ENCODE results near the gene PKMYT1. TPM values are rescaled to one million over a fixed set of nuclear protein-coding genes. Genes with fewer than 3 reads are reported as not detected.

The PKMYT1 gene
- total and polyA plus RNA-seq, 2 donors (not counting 1 experiment from before 2014, with no cell fraction given) = 1.2 to 2.7 TPM

DNA sequence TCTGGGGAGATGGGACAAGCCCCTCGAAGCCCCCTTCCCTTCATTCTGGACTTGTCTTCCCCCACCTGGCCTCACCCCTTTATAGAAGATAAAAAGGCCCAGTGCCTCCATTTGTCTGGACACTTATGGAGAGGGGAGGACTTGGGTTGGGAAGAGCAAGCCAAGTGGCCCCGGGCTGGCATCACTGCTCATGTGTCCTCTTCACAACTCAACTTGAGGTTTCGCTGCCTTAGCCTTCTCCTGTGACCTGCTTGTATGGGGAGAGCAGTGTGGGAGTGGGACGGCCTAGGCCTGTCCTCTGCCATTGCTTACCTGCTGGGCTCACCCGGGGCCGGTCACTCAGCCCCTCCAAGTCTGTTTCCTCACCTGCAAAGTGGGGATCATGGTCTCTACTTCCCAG, 9.7 kb downstream of the PKMYT1 start:
- H2AFZ ChIP-seq (ENCODE audit: low read length) = no peak overlapping the region
- H3K4me3 ChIP-seq (replicated peaks in 1 of 4; ENCODE audit: control extremely low read depth in 1 of 4, insufficient read depth in 1 of 4, low read depth in 3 of 4, low read length in 4 of 4) = peak overlapping the region in 3 of 4 experiments; percentile 65 to 77 (median 71)
- H3K4me2 ChIP-seq (ENCODE audit: extremely low read depth, insufficient read depth, low read length) = peak overlapping the region; percentile 93
- H3K27ac ChIP-seq (ENCODE audit: insufficient read depth, low read length) = no peak overlapping the region
- H3K9me3 ChIP-seq (ENCODE audit: control insufficient read depth, insufficient read depth, low read depth, low read length) = no peaks in the 10 kb centered on the region
- no peak for TF ChIP-seq EZH2 (IDR thresholded peaks at IDR 0.05; ENCODE audit: low read length, missing control alignments)
- TF ChIP-seq, protein P1, sequence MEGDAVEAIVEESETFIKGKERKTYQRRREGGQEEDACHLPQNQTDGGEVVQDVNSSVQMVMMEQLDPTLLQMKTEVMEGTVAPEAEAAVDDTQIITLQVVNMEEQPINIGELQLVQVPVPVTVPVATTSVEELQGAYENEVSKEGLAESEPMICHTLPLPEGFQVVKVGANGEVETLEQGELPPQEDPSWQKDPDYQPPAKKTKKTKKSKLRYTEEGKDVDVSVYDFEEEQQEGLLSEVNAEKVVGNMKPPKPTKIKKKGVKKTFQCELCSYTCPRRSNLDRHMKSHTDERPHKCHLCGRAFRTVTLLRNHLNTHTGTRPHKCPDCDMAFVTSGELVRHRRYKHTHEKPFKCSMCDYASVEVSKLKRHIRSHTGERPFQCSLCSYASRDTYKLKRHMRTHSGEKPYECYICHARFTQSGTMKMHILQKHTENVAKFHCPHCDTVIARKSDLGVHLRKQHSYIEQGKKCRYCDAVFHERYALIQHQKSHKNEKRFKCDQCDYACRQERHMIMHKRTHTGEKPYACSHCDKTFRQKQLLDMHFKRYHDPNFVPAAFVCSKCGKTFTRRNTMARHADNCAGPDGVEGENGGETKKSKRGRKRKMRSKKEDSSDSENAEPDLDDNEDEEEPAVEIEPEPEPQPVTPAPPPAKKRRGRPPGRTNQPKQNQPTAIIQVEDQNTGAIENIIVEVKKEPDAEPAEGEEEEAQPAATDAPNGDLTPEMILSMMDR (conservative IDR thresholded peaks at IDR 0.05 in 1 of 2, IDR thresholded peaks at IDR 0.05 in 1 of 2; ENCODE audit: low read depth in 1 of 2, low read length in 2 of 2) = no peak
- H4K20me1 ChIP-seq (ENCODE audit: control insufficient read depth, extremely low read depth, insufficient read depth, low read length) = no peaks in the 10 kb centered on the region
- no peaks in the 10 kb centered on the region for H3K4me1 ChIP-seq (ENCODE audit: control insufficient read depth, extremely low read depth, insufficient read depth, low read length)
- no peak overlapping the region for H3K9ac ChIP-seq (ENCODE audit: insufficient read depth, low read length)
- no peaks in the 10 kb centered on the region for H3K79me2 ChIP-seq (ENCODE audit: control insufficient read depth, insufficient read depth, low read length)
- DNase-seq (ENCODE audit: low read depth in 2 of 2) = no peak
- H3K27me3 ChIP-seq (ENCODE audit: control insufficient read depth, insufficient read depth, low read length) = peaks cover 23% of the 10 kb centered on the region
- no peaks in the 10 kb centered on the region for H3K36me3 ChIP-seq (ENCODE audit: control insufficient read depth, insufficient read depth, low read length)

DNA sequence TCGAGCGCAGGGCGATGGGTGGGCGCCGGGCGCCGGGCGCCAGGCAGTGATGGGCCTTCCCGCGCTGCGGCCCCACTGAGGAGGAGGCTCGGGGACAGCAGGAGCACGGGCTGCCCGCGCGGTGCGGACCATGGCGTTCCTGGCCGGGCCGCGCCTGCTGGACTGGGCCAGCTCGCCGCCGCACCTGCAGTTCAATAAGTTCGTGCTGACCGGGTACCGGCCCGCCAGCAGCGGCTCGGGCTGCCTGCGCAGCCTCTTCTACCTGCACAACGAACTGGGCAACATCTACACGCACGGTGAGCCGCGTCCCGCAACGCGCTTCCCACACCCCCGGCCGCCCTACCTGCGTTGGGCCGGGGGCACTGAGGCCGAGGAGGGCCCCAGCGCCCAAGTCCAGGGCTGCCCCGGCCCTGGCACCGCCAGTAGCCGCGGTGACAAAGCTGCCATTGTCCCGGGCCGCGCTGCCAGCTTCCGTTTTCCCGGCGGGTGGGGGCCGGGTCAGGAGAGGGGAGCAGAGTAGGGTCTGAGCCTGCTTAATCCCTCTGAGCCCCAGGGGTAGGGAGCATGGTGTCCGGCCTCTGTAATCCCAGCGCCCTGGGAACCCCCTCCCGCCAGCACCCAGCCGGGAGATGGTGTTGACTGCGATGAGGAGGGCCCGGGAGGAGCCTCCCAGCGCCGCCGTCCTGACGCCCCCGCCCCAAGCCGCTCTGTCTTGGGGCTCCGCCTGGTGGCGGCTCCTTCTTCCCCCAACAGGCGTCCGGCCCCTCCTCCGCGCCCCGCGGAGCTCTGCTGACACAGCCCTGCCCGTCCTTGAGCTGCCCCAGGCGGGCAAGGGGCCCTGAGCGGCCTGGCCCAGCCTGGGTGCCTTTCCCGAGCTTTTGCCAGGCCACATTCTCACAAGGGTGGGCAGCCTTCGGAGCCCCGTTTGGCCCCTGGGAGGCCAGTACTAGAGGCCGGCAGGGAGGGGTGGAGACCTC, 10.4 kb downstream of the PKMYT1 start:
- peak overlapping the region; percentile 67 for H3K9ac ChIP-seq (ENCODE audit: insufficient read depth, low read length)
- TF ChIP-seq, protein P1 (conservative IDR thresholded peaks at IDR 0.05 in 1 of 2, IDR thresholded peaks at IDR 0.05 in 1 of 2; ENCODE audit: low read depth in 1 of 2, low read length in 2 of 2) = peak; percentile 34 to 37
- TF ChIP-seq EZH2 (IDR thresholded peaks at IDR 0.05; ENCODE audit: low read length, missing control alignments) = no peak

DNA sequence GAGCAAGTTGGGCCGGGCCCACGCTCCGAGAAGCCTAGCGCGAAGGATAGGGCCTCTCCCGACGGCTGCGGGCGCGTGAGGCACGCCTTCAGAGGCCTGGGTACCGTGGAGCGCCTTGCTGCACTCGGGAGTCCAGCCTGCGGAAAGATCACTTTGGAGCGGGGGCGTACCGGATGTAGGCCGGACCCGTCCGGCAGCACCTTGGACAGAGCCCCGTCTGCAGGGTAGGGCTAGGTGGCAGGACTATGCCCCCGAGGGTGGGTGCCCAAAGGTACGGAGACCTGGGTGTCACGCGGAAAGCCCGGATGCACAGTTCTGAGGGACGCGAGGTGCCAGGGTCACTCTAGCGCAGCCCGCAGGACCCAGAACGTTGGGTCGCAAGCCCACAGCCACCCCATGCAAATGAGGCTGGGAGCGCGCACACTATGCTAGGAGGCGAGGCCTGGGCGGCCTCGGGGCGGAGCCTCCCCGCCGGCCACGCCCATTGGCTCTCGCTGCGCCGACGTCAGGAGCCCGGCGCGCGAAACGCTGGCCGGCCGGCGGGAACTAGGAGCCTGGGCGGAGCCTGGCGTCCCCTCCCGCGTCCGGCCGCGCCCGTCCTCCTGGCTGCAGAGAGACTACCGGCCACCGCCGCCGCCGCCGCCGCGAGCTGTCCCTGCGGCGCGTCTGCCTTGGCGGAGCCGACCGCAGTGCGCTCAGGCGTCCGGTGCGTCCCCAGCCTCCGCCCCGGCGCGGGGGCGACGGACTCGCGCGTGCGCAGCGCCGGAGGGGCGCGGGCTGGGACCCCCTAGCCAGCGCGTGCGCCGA, 11.3 kb downstream of the PKMYT1 start, which contains the start of gene PAQR4:
PAQR4 (plus strand) TSS at position 611 of the 807 bp plus-strand sequence. CDS start 327 bp downstream, outside the sequence.
- Histone ChIP-seq H2AFZ (ENCODE audit: low read length) (peak within 1 kb of the TSS; percentile 40), H3K4me1 (ENCODE audit: control insufficient read depth, extremely low read depth, insufficient read depth, low read length) (no peaks in the 10 kb centered on the region), H3K4me3 (replicated peaks in 1 of 4; ENCODE audit: control extremely low read depth in 1 of 4, insufficient read depth in 1 of 4, low read depth in 3 of 4, low read length in 4 of 4) (peak within 1 kb of the TSS; percentile 49 to 77 (median 68)), H3K27ac (ENCODE audit: insufficient read depth, low read length) (peak within 1 kb of the TSS; percentile 44), H4K20me1 (ENCODE audit: control insufficient read depth, extremely low read depth, insufficient read depth, low read length) (no peaks in the 10 kb centered on the region), H3K9me3 (ENCODE audit: control insufficient read depth, insufficient read depth, low read depth, low read length) (no peaks in the 10 kb centered on the region), H3K79me2 (ENCODE audit: control insufficient read depth, insufficient read depth, low read length) (no peaks in the 10 kb centered on the region), H3K9ac (ENCODE audit: insufficient read depth, low read length) (peak within 1 kb of the TSS; percentile 67), H3K27me3 (ENCODE audit: control insufficient read depth, insufficient read depth, low read length) (peaks cover 33% of the 10 kb centered on the region), H3K4me2 (ENCODE audit: extremely low read depth, insufficient read depth, low read length) (peak within 1 kb of the TSS; percentile 93), H3K36me3 (ENCODE audit: control insufficient read depth, insufficient read depth, low read length) (no peaks in the 10 kb centered on the region)
- TF ChIP-seq, protein P1 (conservative IDR thresholded peaks at IDR 0.05 in 1 of 2, IDR thresholded peaks at IDR 0.05 in 1 of 2; ENCODE audit: low read depth in 1 of 2, low read length in 2 of 2) = no peak
- no peak for TF ChIP-seq EZH2 (IDR thresholded peaks at IDR 0.05; ENCODE audit: low read length, missing control alignments)
- DNase-seq (ENCODE audit: low read depth in 2 of 2) = peak; percentile 76 to 78

More for the DNA sequence above, 10.4 kb downstream of the PKMYT1 start:
- H3K27ac ChIP-seq (ENCODE audit: insufficient read depth, low read length) = peak overlapping the region; percentile 44
- peak overlapping the region; percentile 24 to 77 (median 68) for H3K4me3 ChIP-seq (replicated peaks in 1 of 4; ENCODE audit: control extremely low read depth in 1 of 4, insufficient read depth in 1 of 4, low read depth in 3 of 4, low read length in 4 of 4)
- no peaks in the 10 kb centered on the region for H3K4me1 ChIP-seq (ENCODE audit: control insufficient read depth, extremely low read depth, insufficient read depth, low read length)
- H3K4me2 ChIP-seq (ENCODE audit: extremely low read depth, insufficient read depth, low read length) = peak overlapping the region; percentile 93
- DNase-seq (ENCODE audit: low read depth in 2 of 2) = peak; percentile 19 to 41
- H3K36me3 ChIP-seq (ENCODE audit: control insufficient read depth, insufficient read depth, low read length) = no peaks in the 10 kb centered on the region
- H3K27me3 ChIP-seq (ENCODE audit: control insufficient read depth, insufficient read depth, low read length) = peaks cover 24% of the 10 kb centered on the region
- H3K9me3 ChIP-seq (ENCODE audit: control insufficient read depth, insufficient read depth, low read depth, low read length) = no peaks in the 10 kb centered on the region
- peak overlapping the region; percentile 13 for H2AFZ ChIP-seq (ENCODE audit: low read length)
- H4K20me1 ChIP-seq (ENCODE audit: control insufficient read depth, extremely low read depth, insufficient read depth, low read length) = no peaks in the 10 kb centered on the region
- H3K79me2 ChIP-seq (ENCODE audit: control insufficient read depth, insufficient read depth, low read length) = no peaks in the 10 kb centered on the region
